ENCODE measurements around the gene CLCN5.

The CLCN5 gene

DNA sequence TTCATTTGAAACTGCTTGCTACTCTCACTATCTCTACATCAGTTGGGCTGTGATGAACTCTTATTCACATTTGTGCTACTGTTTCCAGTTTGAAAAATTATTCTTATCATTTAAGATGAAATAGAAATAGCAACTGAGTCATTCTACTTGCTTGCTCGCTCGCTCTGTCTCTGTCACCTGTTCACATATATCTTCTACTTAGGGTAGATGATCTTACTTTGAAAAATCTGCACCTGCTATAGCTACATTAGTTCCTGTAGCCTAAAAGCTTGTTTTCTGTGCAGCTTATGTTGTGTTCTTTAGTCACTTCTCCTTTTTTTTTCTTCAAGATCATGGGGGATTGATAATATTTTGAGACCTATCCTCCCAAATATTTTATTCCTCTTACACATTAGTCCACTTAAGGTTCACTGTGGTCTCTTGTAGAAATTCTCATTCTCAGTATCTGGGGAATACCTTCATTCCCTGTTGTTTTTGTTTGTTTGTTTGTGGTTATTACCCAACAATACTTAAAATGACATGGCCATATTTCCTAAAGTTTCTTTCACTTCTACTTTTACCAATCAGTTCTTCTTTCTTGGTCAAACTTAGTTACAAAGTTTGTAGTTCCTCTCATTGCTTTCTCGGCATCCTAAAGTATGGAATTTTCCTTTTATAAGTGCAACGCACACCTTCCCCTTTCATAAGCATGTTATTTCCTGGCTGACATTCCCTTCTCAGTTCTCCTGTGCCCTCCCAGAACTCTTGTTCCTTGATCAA, 36.5 kb downstream of the CLCN5 start:
- FAIRE-seq, result no peak
- no peak for DNase-seq (ENCODE audit: insufficient read length, low spot score)
- no peak for TF ChIP-seq POLR2A (IDR thresholded peaks at IDR 0.05; ENCODE audit: low read depth, low read length)

DNA sequence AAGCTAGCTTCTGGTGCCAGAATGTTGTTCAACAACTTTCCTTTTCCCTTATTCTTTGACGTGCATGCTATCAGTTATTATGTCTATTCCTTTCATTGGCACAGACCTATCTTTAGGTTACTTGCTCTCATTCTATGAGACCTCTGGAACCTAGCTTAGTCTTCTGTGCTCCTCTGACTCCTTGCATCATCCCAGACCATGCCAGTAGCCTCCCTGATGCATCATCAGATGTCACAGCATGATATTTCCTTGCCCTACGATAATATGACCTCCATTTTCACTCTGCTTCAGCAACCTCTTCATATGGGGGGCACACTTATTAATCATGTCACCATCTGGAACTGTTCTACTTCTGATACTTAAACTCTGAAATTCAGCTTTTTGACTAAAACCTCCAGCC, 37.2 kb downstream of the CLCN5 start:
- no peak for FAIRE-seq
- DNase-seq (ENCODE audit: insufficient read length, low spot score), result no peak
- no peak for TF ChIP-seq POLR2A (IDR thresholded peaks at IDR 0.05; ENCODE audit: low read depth, low read length)

DNA sequence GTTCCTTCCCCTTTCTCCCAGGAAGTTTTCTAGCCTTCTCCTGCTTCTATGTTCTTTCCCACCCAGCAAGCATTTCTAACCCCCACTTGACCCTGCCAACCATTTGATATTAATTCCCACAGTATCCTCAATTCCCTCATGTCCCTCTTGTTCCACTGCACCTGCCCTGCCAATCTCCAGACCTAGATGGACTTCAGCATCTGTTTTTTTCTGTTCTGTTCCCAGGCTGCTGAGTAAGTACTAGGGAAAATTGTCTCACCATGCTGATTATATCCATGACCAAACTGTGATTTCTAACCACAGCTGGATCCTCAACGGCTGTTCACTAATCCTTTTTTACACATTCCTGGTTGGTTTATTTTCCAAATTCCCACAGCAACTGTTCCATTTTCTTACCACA, 37.7 kb downstream of the CLCN5 start:
- FAIRE-seq (no peak), DNase-seq (ENCODE audit: insufficient read length, low spot score) (no peak)
- no peak for TF ChIP-seq POLR2A (IDR thresholded peaks at IDR 0.05; ENCODE audit: low read depth, low read length)

DNA sequence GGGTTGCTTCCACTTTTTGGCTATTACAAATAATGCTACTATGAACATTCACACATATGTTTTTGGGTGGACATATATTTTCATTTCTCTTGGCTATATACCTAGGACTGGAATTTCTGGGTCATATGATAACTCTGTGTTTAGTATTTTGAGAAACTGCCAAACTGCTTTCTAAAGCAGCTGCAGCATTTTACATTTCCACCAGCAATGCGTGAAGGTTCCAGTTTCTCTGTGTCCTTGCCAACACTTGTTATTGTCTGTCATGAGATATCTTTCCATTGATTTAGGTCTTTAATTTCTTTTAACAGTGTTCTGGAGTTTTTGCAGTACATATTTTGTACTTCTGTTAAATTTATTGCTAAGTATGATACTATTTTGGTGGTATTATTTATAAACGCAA, 48.3 kb downstream of the CLCN5 start:
- no peak for TF ChIP-seq POLR2A (IDR thresholded peaks at IDR 0.05; ENCODE audit: low read depth, low read length)
- no peak for FAIRE-seq
- DNase-seq (ENCODE audit: insufficient read length, low spot score), result no peak

DNA sequence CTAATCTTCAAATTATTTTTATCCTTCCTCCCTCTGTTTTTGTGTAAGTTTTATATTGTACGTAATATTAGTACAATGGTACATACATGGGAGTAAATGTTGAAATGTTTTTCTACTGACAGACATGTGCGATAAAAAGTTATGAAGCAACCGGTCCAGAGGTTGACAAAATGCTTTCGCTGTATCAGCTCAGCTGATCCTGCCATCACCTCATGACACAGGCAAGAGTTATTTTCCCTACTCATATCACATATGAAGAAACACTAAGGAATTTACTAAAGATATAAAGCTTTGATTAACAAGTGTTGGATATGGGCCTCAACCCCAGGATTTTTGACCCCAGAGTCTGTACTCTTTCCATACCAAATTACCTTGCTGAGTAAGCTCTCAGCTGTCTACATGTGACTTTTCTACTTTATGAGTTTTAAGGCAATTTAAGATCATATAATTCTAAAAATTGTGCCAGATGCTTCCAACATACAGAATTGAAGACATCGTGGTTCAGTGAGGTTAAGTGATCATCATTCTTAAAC, 50.0 kb downstream of the CLCN5 start:
- no peak for TF ChIP-seq POLR2A (IDR thresholded peaks at IDR 0.05; ENCODE audit: low read depth, low read length)
- no peak for DNase-seq (ENCODE audit: insufficient read length, low spot score)
- no peak for FAIRE-seq

DNA sequence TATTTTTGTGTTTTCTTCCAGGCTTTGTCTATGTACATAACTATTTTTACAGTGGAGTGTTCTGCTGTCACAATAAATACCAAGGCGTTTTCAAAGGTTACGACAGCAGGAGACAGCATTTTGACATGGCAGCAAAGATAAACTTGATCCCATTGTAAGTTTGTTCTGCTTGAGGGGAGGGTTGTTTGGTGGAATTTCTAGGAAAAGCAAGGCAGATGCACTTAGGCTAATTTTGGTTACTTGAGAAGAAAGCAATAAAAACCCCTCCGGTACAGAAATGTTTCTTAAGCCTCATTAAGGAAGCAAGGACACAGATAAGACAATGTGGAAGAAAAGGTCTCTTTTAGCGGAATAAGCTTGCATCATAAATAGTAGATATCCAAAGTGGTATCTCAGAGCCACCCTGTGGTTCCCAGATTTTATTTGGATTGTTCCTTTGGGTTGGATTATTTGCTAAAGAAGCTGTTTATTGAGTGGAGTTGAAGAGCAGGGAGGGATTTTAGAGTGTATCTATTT, 54.3 kb downstream of the CLCN5 start:
- no peak for TF ChIP-seq POLR2A (IDR thresholded peaks at IDR 0.05; ENCODE audit: low read depth, low read length)
- DNase-seq (ENCODE audit: insufficient read length, low spot score), result no peak
- no peak for FAIRE-seq

DNA sequence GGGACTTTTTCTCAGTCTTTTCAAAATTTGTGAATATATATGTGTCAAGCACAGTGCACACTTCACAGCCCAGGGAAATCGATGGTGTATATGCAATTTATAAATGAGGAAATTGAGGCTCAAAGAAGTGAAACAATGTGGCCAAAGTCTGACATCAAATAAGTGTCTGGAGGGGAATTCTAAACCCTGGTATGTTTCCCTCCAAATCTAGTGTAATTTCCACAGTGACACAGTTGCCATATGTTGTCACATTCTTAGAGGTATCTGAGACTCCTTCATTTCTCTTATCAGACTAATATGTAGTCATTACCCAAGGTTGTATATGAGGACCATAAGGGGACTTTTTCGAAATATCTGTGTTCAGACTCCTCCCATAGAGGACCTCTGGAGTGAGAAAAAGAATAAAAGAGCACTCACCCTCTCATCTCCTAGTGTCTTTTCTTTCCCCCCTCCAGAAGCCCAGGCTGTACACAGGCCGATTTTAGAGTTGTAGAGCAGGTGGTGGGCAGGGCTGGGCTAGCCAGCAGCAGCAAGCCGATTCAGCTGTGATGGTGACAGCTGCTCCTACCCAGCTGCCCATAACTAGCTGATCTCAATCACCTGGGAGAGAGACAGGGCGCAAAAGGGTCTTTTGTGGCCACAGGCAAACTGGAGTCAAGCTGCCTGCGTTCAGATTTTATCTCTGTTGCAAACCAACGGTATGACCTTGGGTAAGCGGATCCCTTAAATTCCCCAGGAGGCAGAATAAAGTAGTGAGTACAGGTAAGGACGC, 55.1 kb downstream of the CLCN5 start:
- FAIRE-seq (no peak), DNase-seq (ENCODE audit: insufficient read length, low spot score) (no peak)
- TF ChIP-seq POLR2A (IDR thresholded peaks at IDR 0.05; ENCODE audit: low read depth, low read length), result no peak

DNA sequence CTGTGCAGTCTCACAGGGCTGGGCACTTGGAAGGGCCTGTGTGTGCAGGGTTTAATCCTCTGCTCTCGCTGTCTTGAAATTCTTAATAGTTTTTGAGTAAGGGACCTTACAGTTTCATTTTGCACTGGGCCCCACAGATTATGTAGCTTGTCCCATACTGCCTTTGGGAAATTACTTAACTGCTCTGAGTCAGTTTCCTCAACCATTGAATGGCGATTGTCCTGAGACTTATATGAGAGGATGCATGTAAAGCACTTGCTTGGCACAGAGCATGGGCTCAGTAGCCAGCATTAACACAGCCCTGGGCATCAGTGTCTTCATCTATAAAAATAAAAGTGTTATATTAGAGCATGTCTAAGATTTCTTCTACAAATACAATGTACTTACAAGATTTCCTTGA, 55.8 kb downstream of the CLCN5 start:
- DNase-seq (ENCODE audit: insufficient read length, low spot score), result no peak
- no peak for TF ChIP-seq POLR2A (IDR thresholded peaks at IDR 0.05; ENCODE audit: low read depth, low read length)
- no peak for FAIRE-seq

DNA sequence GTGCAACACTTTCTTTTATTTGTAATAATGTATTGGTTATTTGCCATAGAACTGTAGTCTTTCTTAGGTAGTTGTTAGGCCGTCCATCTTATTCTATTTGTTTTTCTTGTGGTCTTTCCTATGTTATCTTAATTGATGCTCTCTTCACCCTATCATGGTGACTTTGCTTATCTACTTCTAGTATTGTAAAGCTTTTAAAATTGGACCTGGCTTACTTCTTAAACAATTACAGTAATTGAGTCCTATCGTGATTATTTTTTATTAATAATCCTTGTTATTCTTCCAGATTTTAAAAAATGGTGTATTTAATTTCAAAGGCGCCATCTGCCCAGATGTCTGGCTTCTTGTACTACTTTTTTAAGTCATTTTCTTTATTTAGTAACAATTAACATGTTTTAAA, 63.7 kb downstream of the CLCN5 start:
- FAIRE-seq, result no peak
- no peak for DNase-seq (ENCODE audit: insufficient read length, low spot score)
- no peak for TF ChIP-seq POLR2A (IDR thresholded peaks at IDR 0.05; ENCODE audit: low read depth, low read length)

DNA sequence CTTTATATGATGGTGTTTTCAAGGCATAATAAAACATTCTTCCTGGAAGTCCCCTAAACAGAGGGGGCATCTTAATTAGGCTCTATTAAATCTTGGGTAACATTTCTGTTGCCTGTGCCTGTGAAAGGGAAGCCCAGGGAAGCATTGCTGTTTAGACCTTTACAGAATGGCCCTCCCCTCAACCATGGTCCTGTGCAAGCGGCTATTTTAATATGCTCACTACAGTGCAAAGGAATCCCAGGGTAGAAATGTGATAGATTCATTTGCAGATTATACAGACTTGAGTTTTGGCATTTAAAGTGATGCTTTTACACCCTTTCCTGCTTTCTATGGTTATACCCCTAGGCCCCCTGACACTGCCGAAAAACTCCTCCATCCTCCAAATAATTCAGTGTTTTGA, 65.3 kb downstream of the CLCN5 start:
- no peak for DNase-seq (ENCODE audit: insufficient read length, low spot score)
- no peak for FAIRE-seq
- TF ChIP-seq POLR2A (IDR thresholded peaks at IDR 0.05; ENCODE audit: low read depth, low read length), result no peak

DNA sequence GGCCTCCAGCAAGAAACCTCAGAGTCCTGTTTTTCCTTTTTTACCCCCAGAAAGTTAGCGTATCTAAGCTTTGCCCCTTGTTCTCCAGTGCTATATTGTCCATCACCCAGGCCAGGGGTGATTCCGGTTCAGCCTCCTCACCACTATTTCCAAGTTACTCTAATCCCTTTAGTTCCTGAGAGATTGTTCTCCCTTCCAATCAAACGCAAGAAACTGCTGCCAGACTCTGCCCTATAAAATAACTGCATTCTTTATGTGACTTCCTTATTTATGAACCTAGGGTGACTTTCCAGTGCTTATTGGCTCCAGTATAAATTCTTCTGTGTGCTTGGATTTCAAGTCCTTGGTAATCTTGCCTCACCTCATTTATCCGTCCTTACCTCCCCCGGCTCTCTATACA, 65.7 kb downstream of the CLCN5 start:
- DNase-seq (ENCODE audit: insufficient read length, low spot score) (no peak), FAIRE-seq (no peak)
- no peak for TF ChIP-seq POLR2A (IDR thresholded peaks at IDR 0.05; ENCODE audit: low read depth, low read length)

DNA sequence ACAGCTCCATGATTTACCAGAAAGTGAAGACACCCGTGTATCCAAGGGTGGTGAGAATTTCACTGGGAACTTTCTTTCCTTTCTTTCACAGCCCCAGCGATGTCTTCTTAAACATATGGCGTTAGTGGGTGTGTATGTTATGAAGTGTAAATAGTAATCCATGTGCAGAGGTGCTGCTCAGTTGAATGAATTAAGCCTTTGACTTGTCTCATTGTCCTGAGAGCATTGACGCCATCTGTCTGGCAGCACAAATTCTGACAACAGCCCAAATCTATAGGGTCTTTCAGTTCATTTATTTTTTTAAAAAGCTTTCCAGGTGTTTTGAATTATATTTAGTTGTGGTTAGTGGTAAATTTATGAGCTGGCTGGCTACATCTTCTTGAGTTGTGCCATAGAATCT, 69.4 kb downstream of the CLCN5 start:
- DNase-seq (ENCODE audit: insufficient read length, low spot score) (no peak), FAIRE-seq (no peak)

DNA sequence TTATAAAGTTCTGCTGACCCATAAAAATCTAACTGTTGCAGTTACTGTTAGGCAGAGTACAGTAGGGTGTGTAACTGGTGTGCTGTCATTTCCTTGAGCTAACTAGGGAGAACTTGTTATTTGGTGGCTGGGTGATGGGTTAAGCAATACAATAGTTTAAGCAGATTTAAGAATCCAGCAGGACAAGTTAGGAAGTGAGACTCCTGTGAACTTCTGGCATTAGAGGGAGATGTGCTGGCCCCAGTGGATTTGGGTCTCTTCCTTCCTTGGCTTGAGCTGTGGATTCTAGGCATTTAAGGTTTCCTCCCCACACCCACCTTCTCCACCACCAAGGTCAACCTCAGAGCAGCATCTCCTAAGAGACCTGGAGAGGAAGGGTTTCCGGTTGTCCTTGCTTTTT, 70.5 kb downstream of the CLCN5 start:
- TF ChIP-seq POLR2A (IDR thresholded peaks at IDR 0.05; ENCODE audit: low read depth, low read length), result no peak
- FAIRE-seq, result no peak
- no peak for DNase-seq (ENCODE audit: insufficient read length, low spot score)

More for the DNA sequence above, 69.4 kb downstream of the CLCN5 start:
- TF ChIP-seq POLR2A (IDR thresholded peaks at IDR 0.05; ENCODE audit: low read depth, low read length), result no peak

DNA sequence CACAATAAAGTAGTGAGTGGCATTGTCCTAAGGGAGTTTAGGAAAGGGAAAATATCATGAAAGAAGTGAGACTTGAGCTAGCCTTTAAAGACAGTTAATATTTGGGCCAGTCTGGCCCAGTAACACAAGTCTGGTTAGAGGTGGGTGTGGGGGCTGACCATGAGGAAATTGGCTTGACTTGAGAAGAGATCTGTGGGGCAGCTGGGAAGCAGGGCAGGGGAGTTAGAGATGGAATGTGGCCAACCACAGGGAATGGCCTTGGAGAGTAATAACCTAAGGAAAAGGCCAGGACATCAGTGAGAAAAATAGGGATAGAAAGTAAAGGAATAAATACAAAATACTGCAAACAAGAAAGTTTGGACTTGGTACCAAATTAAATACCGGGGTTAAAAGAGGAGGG, 71.3 kb downstream of the CLCN5 start:
- FAIRE-seq, result no peak
- DNase-seq (ENCODE audit: insufficient read length, low spot score), result no peak
- no peak for TF ChIP-seq POLR2A (IDR thresholded peaks at IDR 0.05; ENCODE audit: low read depth, low read length)

Measured in H54 (cell line).